HepG2 (cell line): ENCODE measurements around the gene IL1A. TPM values are rescaled to one million over a fixed set of nuclear protein-coding genes. Genes with fewer than 3 reads are reported as not detected.
A peak's percentile ranks its signal among the peaks of the same experiment; 100 is the strongest.

Source experiments
- BRD4 ChIP-seq: sonication (generic); formaldehyde crosslinking; IDR thresholded peaks from 2 replicates; pipeline ENCODE4 v1.4.0; 2020; ENCODE audit warnings: missing genetic modification reagents
- ETV5 ChIP-seq: IDR thresholded peaks from 2 replicates; pipeline ENCODE4 v1.6.1; 2018; ENCODE audit warnings: missing biosample characterization, missing genetic modification reagents, inconsistent platforms, borderline replicate concordance
- GATAD2A ChIP-seq: IDR thresholded peaks from 2 replicates; pipeline ENCODE4 v1.6.1; 2016
- IKZF5 ChIP-seq: IDR thresholded peaks from 2 replicates; pipeline ENCODE4 v1.6.1; 2018; ENCODE audit warnings: missing genetic modification reagents, mild to moderate bottlenecking, missing compliant biosample characterization
- MAFG ChIP-seq: sonication (generic); formaldehyde crosslinking; IDR thresholded peaks from 2 replicates; pipeline ENCODE4 v1.5.1; 2020; ENCODE audit warnings: mild to moderate bottlenecking, missing genetic modification reagents
- MXD4 ChIP-seq: IDR thresholded peaks from 2 replicates; pipeline ENCODE4 v1.6.1; 2016; ENCODE audit warnings: mild to moderate bottlenecking, missing biosample characterization, missing genetic modification reagents
- MZF1 ChIP-seq: sonication (generic); formaldehyde crosslinking; IDR thresholded peaks from 2 replicates; pipeline ENCODE4 v1.8.1; 2023; ENCODE audit warnings: mild to moderate bottlenecking, missing genetic modification reagents, borderline replicate concordance
- NFIC ChIP-seq: IDR thresholded peaks from 2 replicates; pipeline ENCODE4 v1.6.1; 2012; ENCODE audit warnings: mild to moderate bottlenecking, low read length, inconsistent platforms
- SCMH1 ChIP-seq: sonication (generic); formaldehyde crosslinking; IDR thresholded peaks from 2 replicates; pipeline ENCODE4 v1.9.0; 2021; ENCODE audit warnings: missing genetic modification reagents, mild to moderate bottlenecking, borderline replicate concordance
- SMYD3 ChIP-seq: sonication (generic); formaldehyde crosslinking; IDR thresholded peaks from 2 replicates; pipeline ENCODE4 v1.8.1; 2023; ENCODE audit warnings: mild to moderate bottlenecking, missing genetic modification reagents
- ZBTB37 ChIP-seq: sonication (generic); formaldehyde crosslinking; IDR thresholded peaks from 2 replicates; pipeline ENCODE4 v1.4.0; 2020; ENCODE audit warnings: mild to moderate bottlenecking, missing genetic modification reagents
- ZMAT3 ChIP-seq: sonication (generic); formaldehyde crosslinking; conservative IDR thresholded peaks from 2 replicates; pipeline ENCODE4 v1.7.0; 2021; ENCODE audit warnings: missing genetic modification reagents
- ZNF160 ChIP-seq: sonication (generic); formaldehyde crosslinking; IDR thresholded peaks from 2 replicates; pipeline ENCODE4 v1.8.0; 2022; ENCODE audit warnings: mild to moderate bottlenecking, inconsistent platforms, missing genetic modification reagents
- ZNF556 ChIP-seq: sonication (generic); formaldehyde crosslinking; IDR thresholded peaks from 2 replicates; pipeline ENCODE4 v1.4.0; 2020; ENCODE audit warnings: mild to moderate bottlenecking, missing genetic modification reagents, borderline replicate concordance
- ZNF749 ChIP-seq: sonication (generic); formaldehyde crosslinking; IDR thresholded peaks from 2 replicates; pipeline ENCODE4 v1.8.0; 2022; ENCODE audit warnings: mild to moderate bottlenecking, missing genetic modification reagents, moderate library complexity, borderline replicate concordance
- ZSCAN20 ChIP-seq: sonication (generic); formaldehyde crosslinking; IDR thresholded peaks from 2 replicates; pipeline ENCODE4 v1.4.0; 2020; ENCODE audit warnings: missing genetic modification reagents, mild to moderate bottlenecking, borderline replicate concordance
- polyA plus RNA-seq, 8 experiments: library from polyadenylated mRNA; depleted of rRNA in 3 of 8; stranded (reverse) in 7 of 8; unstranded in 1 of 8; fragments of >200 nt; fragmentation: Illumina TruSeq in 4 of 8; extraction: Trizol in 4 of 8; gene quantifications; 2 replicates each; pipeline versions ENCODE4 v1.2.1 to v1.2.3, GENCODE V29; 2011 to 2016; ENCODE audit warnings: low read depth in 4 of 8, missing spikeins in 1 of 8, mixed read lengths in 1 of 8; ENCODE audit not compliant: insufficient read depth in 1 of 8
- total RNA-seq, 5 experiments: library from RNA; depleted of rRNA; stranded (reverse); fragments of >200 nt; fragmentation: Illumina TruSeq; extraction: Trizol; gene quantifications; 2 replicates each; pipeline ENCODE4 v1.2.3, GENCODE V29; 2016; ENCODE audit warnings: low read depth in 1 of 5
- TF ChIP-seq, protein P1 (sequence below): sonication (generic); formaldehyde crosslinking; conservative IDR thresholded peaks from 2 replicates; pipeline ENCODE4 v1.8.0; 2022; ENCODE audit warnings: missing genetic modification reagents
- TF ChIP-seq, protein P2 (sequence below): sonication (generic); formaldehyde crosslinking; IDR thresholded peaks from 2 replicates; pipeline ENCODE4 v1.5.0; 2020; ENCODE audit warnings: mild to moderate bottlenecking, missing genetic modification reagents
- TF ChIP-seq, protein P3 (sequence below): sonication (generic); formaldehyde crosslinking; IDR thresholded peaks from 2 replicates; pipeline ENCODE4 v1.5.0; 2020; ENCODE audit warnings: missing genetic modification reagents, mild to moderate bottlenecking, borderline replicate concordance

Gene IL1A
- total and polyA plus RNA-seq, 2 of the 13 experiments (the other 11 are each of a cell fraction or from before 2014, with no cell fraction given) = not detected

GRCh38 chr2:112764071-112765044 is 19.9 kb downstream of the IL1A start, which contains the start of gene CKAP2L (continued):
- peak; percentile 99 for TF ChIP-seq MXD4 (CRISPR knock-in tag)
- TF ChIP-seq ZNF556 = peak; percentile 61; the same call in 1 of the 2 replicates
- no peak for TF ChIP-seq MAFG
- TF ChIP-seq ZNF749 (CRISPR knock-in tag) = peak; percentile 99
- peak; percentile 40; the same call in 1 of the 2 replicates for TF ChIP-seq BRD4 (CRISPR knock-in tag)
- TF ChIP-seq, protein P1, sequence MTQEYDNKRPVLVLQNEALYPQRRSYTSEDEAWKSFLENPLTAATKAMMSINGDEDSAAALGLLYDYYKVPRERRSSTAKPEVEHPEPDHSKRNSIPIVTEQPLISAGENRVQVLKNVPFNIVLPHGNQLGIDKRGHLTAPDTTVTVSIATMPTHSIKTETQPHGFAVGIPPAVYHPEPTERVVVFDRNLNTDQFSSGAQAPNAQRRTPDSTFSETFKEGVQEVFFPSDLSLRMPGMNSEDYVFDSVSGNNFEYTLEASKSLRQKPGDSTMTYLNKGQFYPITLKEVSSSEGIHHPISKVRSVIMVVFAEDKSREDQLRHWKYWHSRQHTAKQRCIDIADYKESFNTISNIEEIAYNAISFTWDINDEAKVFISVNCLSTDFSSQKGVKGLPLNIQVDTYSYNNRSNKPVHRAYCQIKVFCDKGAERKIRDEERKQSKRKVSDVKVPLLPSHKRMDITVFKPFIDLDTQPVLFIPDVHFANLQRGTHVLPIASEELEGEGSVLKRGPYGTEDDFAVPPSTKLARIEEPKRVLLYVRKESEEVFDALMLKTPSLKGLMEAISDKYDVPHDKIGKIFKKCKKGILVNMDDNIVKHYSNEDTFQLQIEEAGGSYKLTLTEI (CRISPR knock-in tag) = peak; percentile 83; the same call in 1 of the 2 replicates
- TF ChIP-seq ETV5 = peak; percentile 29
- TF ChIP-seq SMYD3 = peak; percentile 100
- no peak for TF ChIP-seq SCMH1
- TF ChIP-seq, protein P2, sequence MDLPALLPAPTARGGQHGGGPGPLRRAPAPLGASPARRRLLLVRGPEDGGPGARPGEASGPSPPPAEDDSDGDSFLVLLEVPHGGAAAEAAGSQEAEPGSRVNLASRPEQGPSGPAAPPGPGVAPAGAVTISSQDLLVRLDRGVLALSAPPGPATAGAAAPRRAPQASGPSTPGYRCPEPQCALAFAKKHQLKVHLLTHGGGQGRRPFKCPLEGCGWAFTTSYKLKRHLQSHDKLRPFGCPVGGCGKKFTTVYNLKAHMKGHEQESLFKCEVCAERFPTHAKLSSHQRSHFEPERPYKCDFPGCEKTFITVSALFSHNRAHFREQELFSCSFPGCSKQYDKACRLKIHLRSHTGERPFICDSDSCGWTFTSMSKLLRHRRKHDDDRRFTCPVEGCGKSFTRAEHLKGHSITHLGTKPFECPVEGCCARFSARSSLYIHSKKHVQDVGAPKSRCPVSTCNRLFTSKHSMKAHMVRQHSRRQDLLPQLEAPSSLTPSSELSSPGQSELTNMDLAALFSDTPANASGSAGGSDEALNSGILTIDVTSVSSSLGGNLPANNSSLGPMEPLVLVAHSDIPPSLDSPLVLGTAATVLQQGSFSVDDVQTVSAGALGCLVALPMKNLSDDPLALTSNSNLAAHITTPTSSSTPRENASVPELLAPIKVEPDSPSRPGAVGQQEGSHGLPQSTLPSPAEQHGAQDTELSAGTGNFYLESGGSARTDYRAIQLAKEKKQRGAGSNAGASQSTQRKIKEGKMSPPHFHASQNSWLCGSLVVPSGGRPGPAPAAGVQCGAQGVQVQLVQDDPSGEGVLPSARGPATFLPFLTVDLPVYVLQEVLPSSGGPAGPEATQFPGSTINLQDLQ (CRISPR knock-in tag) = peak; percentile 81; the same call in 1 of the 2 replicates
- TF ChIP-seq NFIC = 0 out of 2 replicates have a peak, but pooled peaks have one; percentile 15
- TF ChIP-seq GATAD2A (CRISPR knock-in tag) = peak; percentile 42
- TF ChIP-seq ZNF160 (CRISPR knock-in tag) = peak; percentile 86
- TF ChIP-seq ZMAT3 (CRISPR knock-in tag) = peak; percentile 90
- 0 out of 2 replicates have a peak, but pooled peaks have one; percentile 49 for TF ChIP-seq MZF1 (CRISPR knock-in tag)
- TF ChIP-seq, protein P3, sequence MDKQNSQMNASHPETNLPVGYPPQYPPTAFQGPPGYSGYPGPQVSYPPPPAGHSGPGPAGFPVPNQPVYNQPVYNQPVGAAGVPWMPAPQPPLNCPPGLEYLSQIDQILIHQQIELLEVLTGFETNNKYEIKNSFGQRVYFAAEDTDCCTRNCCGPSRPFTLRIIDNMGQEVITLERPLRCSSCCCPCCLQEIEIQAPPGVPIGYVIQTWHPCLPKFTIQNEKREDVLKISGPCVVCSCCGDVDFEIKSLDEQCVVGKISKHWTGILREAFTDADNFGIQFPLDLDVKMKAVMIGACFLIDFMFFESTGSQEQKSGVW = no peak
- no peak; the same call in 1 of the 2 replicates for TF ChIP-seq IKZF5
- TF ChIP-seq ZBTB37 (CRISPR knock-in tag) = peak; percentile 71; the same call in 1 of the 2 replicates
- TF ChIP-seq ZSCAN20 (CRISPR knock-in tag) = peak; percentile 27; the same call in 1 of the 2 replicates
